B cell (primary cell): ENCODE results near the gene GTF2IRD1. TPM values are rescaled to one million over a fixed set of nuclear protein-coding genes. Genes with fewer than 3 reads are reported as not detected.

Source experiments
- ATAC-seq: fragments of 200-7000 bp; cut with Tn5 transposase; one replicate; pipeline ENCODE4 v1.10.0; 2021; ENCODE audit warnings: low read depth, mild to moderate bottlenecking, moderate number of reproducible peaks, moderate library complexity
- CTCF ChIA-PET: fragments of 350-600 bp; sonication (Branson Sonifier 250); formaldehyde crosslinking; loops from one replicate; lab custom pipeline; 2021; ENCODE audit warnings: antibody characterized with exemption, inconsistent platforms; lab: Charles Lee
- POLR2A ChIA-PET: fragments of 350-600 bp; sonication (Branson Sonifier 250); formaldehyde crosslinking; loops from one replicate; lab custom pipeline; 2021; ENCODE audit warnings: antibody characterized with exemption; lab: Charles Lee
- DNase-seq: peaks from one replicate; pipeline ENCODE4 v3.0.0; 2013
- H2AFZ ChIP-seq: 2 replicates; pipeline ENCODE4 v1.6.1; 2012; ENCODE audit warnings: mild to moderate bottlenecking, low read depth, low read length; ENCODE audit not compliant: insufficient read depth, poor library complexity, severe bottlenecking
- H3K27ac ChIP-seq, 2 donors: 1 replicate in 1 of 2; 2 replicates in 1 of 2; pipeline ENCODE4 v1.5.1; 2012 to 2013; ENCODE audit warnings: low read length in 2 of 2, mild to moderate bottlenecking in 2 of 2, moderate library complexity in 1 of 2
- H3K27me3 ChIP-seq, 4 experiments: fragments of 200-600 bp in 1 of 4; sonication (generic) in 1 of 4; replicated peaks in 1 of 4; 1 replicate in 2 of 4; 2 replicates in 2 of 4; pipeline versions ENCODE4 v1.6.1 to v1.7.0; 2013 to 2016; ENCODE audit warnings: low read length in 3 of 4, mild to moderate bottlenecking in 2 of 4, mixed read lengths in 1 of 4, moderate library complexity in 1 of 4; ENCODE audit not compliant: insufficient read depth in 4 of 4, control insufficient read depth in 3 of 4; ENCODE audit errors: control extremely low read depth in 1 of 4
- H3K36me3 ChIP-seq, 2 experiments: replicated peaks in 1 of 2; 1 replicate in 1 of 2; 2 replicates in 1 of 2; pipeline versions ENCODE4 v1.6.1 to v1.7.1; 2013; ENCODE audit warnings: low read length in 1 of 2; ENCODE audit not compliant: insufficient read depth in 2 of 2, control insufficient read depth in 1 of 2; ENCODE audit errors: control extremely low read depth in 1 of 2, extremely low read depth in 1 of 2
- H3K4me1 ChIP-seq, 2 donors: fragments of 200-600 bp in 1 of 2; sonication (generic) in 1 of 2; 1 replicate in 1 of 2; 2 replicates in 1 of 2; pipeline versions ENCODE4 v1.5.1 to v1.6.1; 2013 to 2017; ENCODE audit warnings: low read length in 2 of 2; ENCODE audit not compliant: control insufficient read depth in 2 of 2, insufficient read depth in 2 of 2
- H3K4me2 ChIP-seq: replicated peaks from 2 replicates; pipeline ENCODE3; 2012; ENCODE audit warnings: mild to moderate bottlenecking, low read depth, low read length; ENCODE audit not compliant: poor library complexity, severe bottlenecking
- H3K4me3 ChIP-seq, 5 experiments: fragments of 200-600 bp in 1 of 5; sonication (generic) in 1 of 5; 1 replicate in 3 of 5; 2 replicates in 2 of 5; pipeline versions ENCODE4 v1.5.1 to v1.7.0; 2011 to 2016; ENCODE audit warnings: low read length in 4 of 5, mild to moderate bottlenecking in 4 of 5, low read depth in 2 of 5, control low read depth in 1 of 5, moderate library complexity in 1 of 5; ENCODE audit not compliant: insufficient read depth in 1 of 5; ENCODE audit errors: control extremely low read depth in 1 of 5, extremely low read depth in 1 of 5
- H3K79me2 ChIP-seq: fragments of 200-600 bp; sonication (generic); one replicate; pipeline ENCODE4 v1.6.0; 2016; ENCODE audit warnings: low read length; ENCODE audit not compliant: control insufficient read depth, insufficient read depth
- H3K9ac ChIP-seq: fragments of 200-600 bp; sonication (generic); 2 replicates; pipeline ENCODE4 v1.6.1; 2017; ENCODE audit warnings: mild to moderate bottlenecking, low read length, moderate library complexity
- H3K9me3 ChIP-seq, 3 donors: one replicate each; pipeline versions ENCODE4 v1.6.1 to v1.7.1; 2013; ENCODE audit warnings: low read length in 2 of 3; ENCODE audit not compliant: control insufficient read depth in 2 of 3, insufficient read depth in 1 of 3; ENCODE audit errors: control extremely low read depth in 1 of 3
- H4K20me1 ChIP-seq: 2 replicates; pipeline ENCODE4 v1.6.0; 2012; ENCODE audit warnings: mild to moderate bottlenecking, low read length; ENCODE audit not compliant: insufficient read depth, control insufficient read depth, poor library complexity, severe bottlenecking
- H3K27ac Mint-ChIP-seq: one replicate; pipeline ENCODE4 v1.8.0; 2021; ENCODE audit warnings: mixed read lengths
- H3K27me3 Mint-ChIP-seq: one replicate; pipeline ENCODE4 v1.8.0; 2021; ENCODE audit warnings: mixed read lengths
- H3K4me1 Mint-ChIP-seq: one replicate; pipeline ENCODE4 v1.8.0; 2021; ENCODE audit warnings: mixed read lengths
- H3K4me3 Mint-ChIP-seq: one replicate; pipeline ENCODE4 v1.8.0; 2021; ENCODE audit warnings: mixed read lengths
- H3K9me3 Mint-ChIP-seq: one replicate; pipeline ENCODE4 v1.8.0; 2022; ENCODE audit warnings: mixed read lengths; ENCODE audit not compliant: insufficient read depth
- CTCF ChIP-seq: fragments of 200-600 bp; IDR thresholded peaks from one replicate; pipeline ENCODE4 v1.8.0; 2022; ENCODE audit warnings: antibody characterized with exemption, mild to moderate bottlenecking
- EZH2 ChIP-seq: IDR thresholded peaks from 2 replicates; pipeline ENCODE4 v1.6.1; 2012; ENCODE audit warnings: borderline replicate concordance, low read depth, mild to moderate bottlenecking, moderate library complexity, low read length; ENCODE audit not compliant: insufficient read depth, poor library complexity, severe bottlenecking
- WGBS: methylation state at CpG from one replicate; pipeline ENCODE4 v1.1.5; 2013; ENCODE audit warnings: missing lambda C conversion rate; ENCODE audit not compliant: insufficient coverage; 5-methylcytosine and 5-hydroxymethylcytosine counted together
- intact Hi-C: fragments of 100-400 bp; cut with micrococcal nuclease; formaldehyde crosslinking; loops from one replicate; pipeline ENCODE4 v1.10.0; 2022
- polyA plus RNA-seq: library from polyadenylated mRNA; depleted of rRNA; stranded (reverse); fragments of >200 nt; gene quantifications from 2 replicates; pipeline ENCODE4 v1.2.3, GENCODE V29; 2012
- total RNA-seq, 2 donors: library from RNA; stranded (reverse); fragments of 120-200 nt in 1 of 2; gene quantifications; 1 replicate in 1 of 2; 2 replicates in 1 of 2; pipeline versions ENCODE4 v1.2.3 to v1.2.4, GENCODE V29; 2013 to 2022

GTF2IRD1 gene
- total and polyA plus RNA-seq, 2 donors (not counting 1 experiment from before 2014, with no cell fraction given) = 0.45 to 2.2 TPM

- peaks cover 15% of the 10 kb centered on the region for H3K27me3 Mint-ChIP-seq
- H3K4me3 ChIP-seq = no peak overlapping the region
- ChIA-PET CTCF (no interaction called here), POLR2A (no interaction called here)
- H3K4me1 ChIP-seq = peaks cover 15 to 24% of the 10 kb centered on the region in 2 donors
- no peak overlapping the region for H3K9ac ChIP-seq
- no peak overlapping the region for H3K4me3 Mint-ChIP-seq
- no peaks in the 10 kb centered on the region for H3K9me3 Mint-ChIP-seq
- DNase-seq (no peak), ATAC-seq (no peak)
- TF ChIP-seq EZH2 (no peak), CTCF (no peak)
- no peaks in the 10 kb centered on the region for H4K20me1 ChIP-seq
- no peak overlapping the region for H3K27ac Mint-ChIP-seq
- H3K36me3 ChIP-seq = no peaks in the 10 kb centered on the region
- WGBS = 100% methylated on average over 2 of the region's 4 CpGs
- intact Hi-C loops = no loop called here
- H3K4me2 ChIP-seq = no peak overlapping the region
- H3K27me3 ChIP-seq = peaks cover 0 to 30% (median 8%) of the 10 kb centered on the region in 4 experiments
- no peaks in the 10 kb centered on the region for H3K79me2 ChIP-seq
- peaks cover 0 to 9% (median 0%) of the 10 kb centered on the region in 3 donors for H3K9me3 ChIP-seq
- H3K27ac ChIP-seq = no peak overlapping the region
- no peak overlapping the region for H2AFZ ChIP-seq
- H3K4me1 Mint-ChIP-seq = peaks cover 20% of the 10 kb centered on the region
These were observed 28.4 kb downstream of the GTF2IRD1 start for GRCh38 chr7:74482197-74482467.

GRCh38 chr7:74482629-74483401 is 29.1 kb downstream of the GTF2IRD1 start:
- DNase-seq = no peak
- Histone ChIP-seq H3K79me2 (no peaks in the 10 kb centered on the region), H3K27me3 (peaks cover 0 to 30% (median 8%) of the 10 kb centered on the region in 4 experiments), H3K27ac (no peak overlapping the region), H3K9me3 (peaks cover 0 to 9% (median 0%) of the 10 kb centered on the region in 3 donors), H3K9ac (no peak overlapping the region), H4K20me1 (no peaks in the 10 kb centered on the region), H3K4me2 (no peak overlapping the region), H2AFZ (no peak overlapping the region), H3K36me3 (no peaks in the 10 kb centered on the region), H3K4me1 (peaks cover 15 to 24% of the 10 kb centered on the region in 2 donors), H3K4me3 (no peak overlapping the region)
- Mint-ChIP-seq H3K4me1 (peaks cover 18% of the 10 kb centered on the region), H3K9me3 (no peaks in the 10 kb centered on the region), H3K27me3 (peaks cover 15% of the 10 kb centered on the region), H3K4me3 (peak overlapping the region; percentile 19), H3K27ac (no peak overlapping the region)
- TF ChIP-seq EZH2 (no peak), CTCF (no peak)
- CTCF ChIA-PET = no interaction called here
- 87% methylated on average over 11 of the region's 16 CpGs for WGBS
- intact Hi-C loops = no loop called here
- no peak for ATAC-seq
- POLR2A ChIA-PET = no interaction called here
